Thoracic aorta (tissue), 2 donors: ENCODE data around the gene JADE1. TPM values are rescaled to one million over a fixed set of nuclear protein-coding genes. Genes with fewer than 3 reads are reported as not detected.

Experiments used
- ATAC-seq: fragments of 150-250 bp; one replicate; pipeline ENCODE4 v1.8.0; 2017; ENCODE audit warnings: low read depth; ENCODE audit not compliant: insufficient number of reproducible peaks, low FRiP score
- DNase-seq: peaks from one replicate; pipeline ENCODE4 v3.0.0-alpha.2; 2020; ENCODE audit warnings: low spot score
- H3K27ac ChIP-seq, 2 donors: fragments of 200-600 bp; sonication (generic); 1 replicate in 1 of 2; 2 replicates in 1 of 2; pipeline ENCODE4 v1.5.1; 2016; ENCODE audit warnings: mild to moderate bottlenecking in 2 of 2, moderate library complexity in 2 of 2
- H3K27me3 ChIP-seq: fragments of 200-600 bp; sonication (generic); replicated peaks from 2 replicates; pipeline ENCODE4 v1.6.0; 2016; ENCODE audit warnings: mild to moderate bottlenecking; ENCODE audit not compliant: insufficient read depth
- H3K36me3 ChIP-seq: fragments of 200-600 bp; sonication (generic); one replicate; pipeline ENCODE4 v1.5.1; 2016
- H3K4me1 ChIP-seq, 2 donors: fragments of 200-600 bp; sonication (generic); 1 replicate in 1 of 2; 2 replicates in 1 of 2; pipeline versions ENCODE4 v1.5.1 to v1.6.0; 2016; ENCODE audit warnings: low read depth in 2 of 2, mild to moderate bottlenecking in 1 of 2; ENCODE audit not compliant: control insufficient read depth in 1 of 2
- H3K4me3 ChIP-seq: fragments of 200-600 bp; sonication (generic); 2 replicates; pipeline ENCODE4 v1.5.1; 2016; ENCODE audit warnings: mild to moderate bottlenecking
- H3K9me3 ChIP-seq: fragments of 200-600 bp; sonication (generic); 2 replicates; pipeline ENCODE4 v1.5.1; 2016
- total RNA-seq, 2 donors: library from RNA; depleted of rRNA; stranded (reverse); fragments of >200 nt; gene quantifications; one replicate each; pipeline versions ENCODE4 v1.1.0 to v1.2.3, GENCODE V29; 2016
- TF ChIP-seq, protein P1 (sequence below): fragments of 200-600 bp; sonication (generic); IDR thresholded peaks from one replicate; pipeline ENCODE4 v1.5.1; 2019; ENCODE audit warnings: antibody characterized with exemption

Gene JADE1
- total RNA-seq, 2 donors from 2014 or later: 23.7 to 63.8 TPM

- DNase-seq (no peak), ATAC-seq (no peak)
- Histone ChIP-seq H3K4me1 (peaks cover 14 to 19% of the 10 kb centered on the region in 2 donors), H3K9me3 (no peaks in the 10 kb centered on the region), H3K36me3 (no peaks in the 10 kb centered on the region), H3K4me3 (no peak overlapping the region), H3K27me3 (no peaks in the 10 kb centered on the region), H3K27ac (no peak overlapping the region)
- TF ChIP-seq, protein P1, sequence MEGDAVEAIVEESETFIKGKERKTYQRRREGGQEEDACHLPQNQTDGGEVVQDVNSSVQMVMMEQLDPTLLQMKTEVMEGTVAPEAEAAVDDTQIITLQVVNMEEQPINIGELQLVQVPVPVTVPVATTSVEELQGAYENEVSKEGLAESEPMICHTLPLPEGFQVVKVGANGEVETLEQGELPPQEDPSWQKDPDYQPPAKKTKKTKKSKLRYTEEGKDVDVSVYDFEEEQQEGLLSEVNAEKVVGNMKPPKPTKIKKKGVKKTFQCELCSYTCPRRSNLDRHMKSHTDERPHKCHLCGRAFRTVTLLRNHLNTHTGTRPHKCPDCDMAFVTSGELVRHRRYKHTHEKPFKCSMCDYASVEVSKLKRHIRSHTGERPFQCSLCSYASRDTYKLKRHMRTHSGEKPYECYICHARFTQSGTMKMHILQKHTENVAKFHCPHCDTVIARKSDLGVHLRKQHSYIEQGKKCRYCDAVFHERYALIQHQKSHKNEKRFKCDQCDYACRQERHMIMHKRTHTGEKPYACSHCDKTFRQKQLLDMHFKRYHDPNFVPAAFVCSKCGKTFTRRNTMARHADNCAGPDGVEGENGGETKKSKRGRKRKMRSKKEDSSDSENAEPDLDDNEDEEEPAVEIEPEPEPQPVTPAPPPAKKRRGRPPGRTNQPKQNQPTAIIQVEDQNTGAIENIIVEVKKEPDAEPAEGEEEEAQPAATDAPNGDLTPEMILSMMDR: no peak
Measured at GRCh38 chr4:128819082-128819742, 9.7 kb downstream of the JADE1 start.

DNA sequence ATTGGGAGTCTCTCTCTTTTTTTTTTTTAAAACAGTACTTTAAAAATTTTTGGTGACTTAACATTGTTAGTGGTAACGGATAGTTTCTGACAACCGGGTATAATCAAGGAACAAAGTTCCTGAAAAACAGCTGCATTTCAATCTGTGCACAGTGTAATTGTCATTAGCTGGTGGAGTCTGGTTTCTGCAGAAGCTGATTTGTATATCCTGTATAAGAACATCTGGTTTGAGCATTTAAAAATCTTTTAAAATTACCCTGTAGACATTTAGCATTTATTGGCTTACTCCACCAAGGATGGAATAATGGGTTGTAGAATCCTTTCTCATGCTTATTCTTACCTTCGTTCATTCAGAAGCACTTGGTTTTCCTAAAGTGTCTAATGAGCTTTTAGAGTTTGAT, 11.2 kb downstream of the JADE1 start:
- H3K4me3 ChIP-seq: no peak overlapping the region
- ATAC-seq (no peak), DNase-seq (no peak)
- H3K36me3 ChIP-seq: no peaks in the 10 kb centered on the region
- H3K4me1 ChIP-seq: peaks cover 14 to 30% of the 10 kb centered on the region in 2 donors
- no peaks in the 10 kb centered on the region for H3K27me3 ChIP-seq
- no peak overlapping the region for H3K27ac ChIP-seq
- TF ChIP-seq, protein P1: no peak
- H3K9me3 ChIP-seq: no peaks in the 10 kb centered on the region

- TF ChIP-seq, protein P1: no peak
- peaks cover 16 to 35% of the 10 kb centered on the region in 2 donors for H3K4me1 ChIP-seq
- ATAC-seq: no peak
- no peaks in the 10 kb centered on the region for H3K27me3 ChIP-seq
- H3K9me3 ChIP-seq: no peaks in the 10 kb centered on the region
- H3K36me3 ChIP-seq: no peaks in the 10 kb centered on the region
- DNase-seq: no peak
- H3K4me3 ChIP-seq: no peak overlapping the region
- H3K27ac ChIP-seq: no peak overlapping the region
Measured at GRCh38 chr4:128821151-128821550, 11.7 kb downstream of the JADE1 start.

- H3K4me1 ChIP-seq: peaks cover 23 to 51% of the 10 kb centered on the region in 2 donors
- TF ChIP-seq, protein P1: no peak
- H3K4me3 ChIP-seq: no peak overlapping the region
- DNase-seq (no peak), ATAC-seq (peak; percentile 80)
- H3K27ac ChIP-seq: no peak overlapping the region
- H3K36me3 ChIP-seq: no peaks in the 10 kb centered on the region
- no peaks in the 10 kb centered on the region for H3K9me3 ChIP-seq
- H3K27me3 ChIP-seq: no peaks in the 10 kb centered on the region
Measured at GRCh38 chr4:128823025-128823661, 13.6 kb downstream of the JADE1 start.

GRCh38 chr4:128825226-128825625, 15.7 kb downstream of the JADE1 start:
- DNase-seq (no peak), ATAC-seq (no peak)
- H3K4me1 ChIP-seq: peaks cover 23 to 55% of the 10 kb centered on the region in 2 donors
- no peaks in the 10 kb centered on the region for H3K9me3 ChIP-seq
- TF ChIP-seq, protein P1: no peak
- H3K36me3 ChIP-seq: no peaks in the 10 kb centered on the region
- no peaks in the 10 kb centered on the region for H3K27me3 ChIP-seq
- H3K4me3 ChIP-seq: no peak overlapping the region
- H3K27ac ChIP-seq: no peak overlapping the region
